HG02571 (cell line): ENCODE results near the gene IL20.

Experiments used
- ATAC-seq: cut with Tn5 transposase; IDR thresholded peaks from one replicate; pipeline ENCODE4 v1.9.1; 2021; ENCODE audit warnings: mild to moderate bottlenecking, moderate library complexity; ENCODE audit not compliant: unreplicated experiment

Gene IL20

GRCh38 chr1:206873603-206874188 is 8.3 kb downstream of the IL20 start:
- ATAC-seq, result no peak

- ATAC-seq, result no peak
Measured at GRCh38 chr1:206875752-206876377, 10.4 kb downstream of the IL20 start.

- ATAC-seq, result no peak
Measured at GRCh38 chr1:206878456-206878855, 13.0 kb downstream of the IL20 start.

- ATAC-seq, result no peak
Measured at GRCh38 chr1:206880314-206880713, 14.9 kb downstream of the IL20 start.

- ATAC-seq, result no peak
Measured at GRCh38 chr1:206882555-206882954, 17.1 kb downstream of the IL20 start.

GRCh38 chr1:206883160-206883559 is 17.7 kb downstream of the IL20 start:
- no peak for ATAC-seq

GRCh38 chr1:206883876-206884275 is 18.5 kb downstream of the IL20 start:
- no peak for ATAC-seq

GRCh38 chr1:206885341-206886060 is 20.1 kb downstream of the IL20 start:
- ATAC-seq, result no peak

- ATAC-seq, result no peak
Measured at GRCh38 chr1:206886831-206887230, 21.4 kb downstream of the IL20 start.

GRCh38 chr1:206887701-206888100 is 22.3 kb downstream of the IL20 start:
- no peak for ATAC-seq

GRCh38 chr1:206890125-206891060 is 25.0 kb downstream of the IL20 start:
- no peak for ATAC-seq

- no peak for ATAC-seq
Measured at GRCh38 chr1:206891412-206891811, 26.0 kb downstream of the IL20 start.

GRCh38 chr1:206892351-206892984 is 27.0 kb downstream of the IL20 start:
- ATAC-seq, result no peak

- no peak for ATAC-seq
Measured at GRCh38 chr1:206893380-206893779, 28.0 kb downstream of the IL20 start.

- ATAC-seq, result no peak
Measured at GRCh38 chr1:206895325-206895724, 29.9 kb downstream of the IL20 start.

- no peak for ATAC-seq
Measured at GRCh38 chr1:206895837-206896242, 30.4 kb downstream of the IL20 start.

- no peak for ATAC-seq
Measured at GRCh38 chr1:206896261-206896660, 30.8 kb downstream of the IL20 start.

GRCh38 chr1:206897175-206897574 is 31.8 kb downstream of the IL20 start, which contains the start of gene IL24:
Gene IL24, plus strand, starts transcription at chr1:206897443. Its CDS starts 390 bp downstream, at chr1:206897833.
- ATAC-seq, result no peak

GRCh38 chr1:206898089-206898914 is 32.9 kb downstream of the IL20 start:
- ATAC-seq, result no peak
